Activated CD4-positive, alpha-beta memory T cell treated with anti-CD3 and anti-CD28 coated beads for 36 hours (primary cell): ENCODE results near the gene ARSJ. TPM values are rescaled to one million over a fixed set of nuclear protein-coding genes. Genes with fewer than 3 reads are reported as not detected.
"Not testable (repeated sequence)": the region's sequence is repeated elsewhere in the genome, so short reads cannot be mapped to it uniquely, and the experiment has no call there.

ENCODE experiments used
- CTCF ChIA-PET: fragments of 350-600 bp; sonication (Branson Sonifier 250); formaldehyde crosslinking; loops from one replicate; lab custom pipeline; 2021; ENCODE audit warnings: antibody characterized with exemption, inconsistent platforms; lab: Charles Lee
- POLR2A ChIA-PET: fragments of 350-600 bp; sonication (Branson Sonifier 250); formaldehyde crosslinking; loops from one replicate; lab custom pipeline; 2021; ENCODE audit warnings: antibody characterized with exemption; lab: Charles Lee
- DNase-seq: peaks from one replicate; pipeline ENCODE4 v3.0.0-alpha.2; 2020
- H3K27ac Mint-ChIP-seq: one replicate; pipeline ENCODE4 v1.8.0; 2021; ENCODE audit warnings: mixed read lengths
- H3K27me3 Mint-ChIP-seq: one replicate; pipeline ENCODE4 v1.8.0; 2021; ENCODE audit warnings: mixed read lengths
- H3K36me3 Mint-ChIP-seq: one replicate; pipeline ENCODE4 v1.8.0; 2021; ENCODE audit warnings: mixed read lengths
- H3K4me1 Mint-ChIP-seq: one replicate; pipeline ENCODE4 v1.8.0; 2021; ENCODE audit warnings: low read depth, mixed read lengths
- H3K4me3 Mint-ChIP-seq: one replicate; pipeline ENCODE4 v1.8.0; 2021; ENCODE audit warnings: mild to moderate bottlenecking, mixed read lengths
- H3K9me3 Mint-ChIP-seq: one replicate; pipeline ENCODE4 v1.8.0; 2021; ENCODE audit warnings: mixed read lengths
- intact Hi-C: fragments of 100-400 bp; cut with micrococcal nuclease; formaldehyde crosslinking; loops from one replicate; pipeline ENCODE4 v1.15.1; 2023
- total RNA-seq, 2 experiments: library from RNA; stranded (reverse); gene quantifications; one replicate each; pipeline ENCODE4 v1.2.3, GENCODE V29; 2021

Gene ARSJ
- total RNA-seq: under 1 TPM in 1 of 2 experiments, not detected in 1; 0.07 TPM

GRCh38 chr4:113979148-113979904 lies at the start of gene ARSJ:
Gene ARSJ, minus strand, starts transcription at chr4:113979647. Its CDS starts 813 bp downstream, at chr4:113978834.
- H3K9me3 Mint-ChIP-seq: peaks cover 1% of the 10 kb centered on the region
- peaks cover under 1% of the 10 kb centered on the region for H3K36me3 Mint-ChIP-seq
- no peak within 1 kb of the TSS for H3K27ac Mint-ChIP-seq
- peak; percentile 23 for DNase-seq
- peaks cover 13% of the 10 kb centered on the region for H3K4me1 Mint-ChIP-seq
- peaks cover 35% of the 10 kb centered on the region for H3K27me3 Mint-ChIP-seq
- peak within 1 kb of the TSS; percentile 70 for H3K4me3 Mint-ChIP-seq
- CTCF ChIA-PET: interaction anchor here (0.6 to 1.2 kb wide), 5 partner anchors 26 to 619 kb away, joined by 3 read pairs; no protein-coding TSS in a partner anchor
- POLR2A ChIA-PET: no interaction called here
- intact Hi-C loops: no loop called here

GRCh38 chr4:114028071-114028470 lies 48.6 kb upstream of the ARSJ start:
- intact Hi-C loops: no loop called here
- Mint-ChIP-seq H3K9me3 (no peaks in the 10 kb centered on the region), H3K27ac (no peak overlapping the region), H3K27me3 (no peaks in the 10 kb centered on the region), H3K4me3 (no peak overlapping the region), H3K4me1 (no peaks in the 10 kb centered on the region), H3K36me3 (no peaks in the 10 kb centered on the region)
- no peak for DNase-seq
- POLR2A ChIA-PET: no interaction called here
- CTCF ChIA-PET: no interaction called here

- ChIA-PET POLR2A (no interaction called here), CTCF (no interaction called here)
- DNase-seq: no peak
- H3K9me3 Mint-ChIP-seq: no peaks in the 10 kb centered on the region
- no peaks in the 10 kb centered on the region for H3K4me1 Mint-ChIP-seq
- H3K27me3 Mint-ChIP-seq: no peaks in the 10 kb centered on the region
- intact Hi-C loops: no loop called here
- no peak overlapping the region for H3K27ac Mint-ChIP-seq
- H3K36me3 Mint-ChIP-seq: no peaks in the 10 kb centered on the region
- no peak overlapping the region for H3K4me3 Mint-ChIP-seq
Measured at GRCh38 chr4:114027596-114027995, 48.1 kb upstream of the ARSJ start.

- no peak for DNase-seq
- Mint-ChIP-seq H3K27me3 (no peaks in the 10 kb centered on the region), H3K9me3 (no peaks in the 10 kb centered on the region), H3K4me1 (no peaks in the 10 kb centered on the region), H3K36me3 (no peaks in the 10 kb centered on the region), H3K4me3 (no peak overlapping the region), H3K27ac (no peak overlapping the region)
- intact Hi-C loops: no loop called here
- POLR2A ChIA-PET: no interaction called here
- CTCF ChIA-PET: no interaction called here
Measured at GRCh38 chr4:114026447-114026846, 47.0 kb upstream of the ARSJ start.

- POLR2A ChIA-PET: no interaction called here
- H3K27ac Mint-ChIP-seq: no peak overlapping the region
- H3K4me3 Mint-ChIP-seq: no peak overlapping the region
- DNase-seq: no peak
- no peaks in the 10 kb centered on the region for H3K36me3 Mint-ChIP-seq
- CTCF ChIA-PET: no interaction called here
- no peaks in the 10 kb centered on the region for H3K9me3 Mint-ChIP-seq
- intact Hi-C loops: no loop called here
- no peaks in the 10 kb centered on the region for H3K4me1 Mint-ChIP-seq
- H3K27me3 Mint-ChIP-seq: no peaks in the 10 kb centered on the region
Measured at GRCh38 chr4:114025176-114025777, 45.8 kb upstream of the ARSJ start.

GRCh38 chr4:114021451-114021850 lies 42.0 kb upstream of the ARSJ start:
- Mint-ChIP-seq H3K9me3 (no peaks in the 10 kb centered on the region), H3K27ac (no peak overlapping the region), H3K4me1 (peaks cover 7% of the 10 kb centered on the region), H3K36me3 (no peaks in the 10 kb centered on the region), H3K27me3 (no peaks in the 10 kb centered on the region), H3K4me3 (no peak overlapping the region)
- ChIA-PET POLR2A (interaction anchor here (1.2 kb wide), 1 partner anchor 16 kb away, joined by 3 read pairs; no protein-coding TSS in a partner anchor), CTCF (no interaction called here)
- DNase-seq: no peak
- intact Hi-C loops: no loop called here

GRCh38 chr4:114019969-114020358 lies 40.5 kb upstream of the ARSJ start:
- Mint-ChIP-seq H3K27ac (no peak overlapping the region), H3K36me3 (no peaks in the 10 kb centered on the region), H3K4me1 (peaks cover 7% of the 10 kb centered on the region), H3K27me3 (no peaks in the 10 kb centered on the region), H3K9me3 (peaks cover 2% of the 10 kb centered on the region), H3K4me3 (no peak overlapping the region)
- POLR2A ChIA-PET: no interaction called here
- intact Hi-C loops: no loop called here
- DNase-seq: no peak
- CTCF ChIA-PET: no interaction called here

- ChIA-PET CTCF (no interaction called here), POLR2A (no interaction called here)
- Mint-ChIP-seq H3K27me3 (no peaks in the 10 kb centered on the region), H3K4me1 (peaks cover 7% of the 10 kb centered on the region), H3K27ac (no peak overlapping the region), H3K9me3 (peaks cover 2% of the 10 kb centered on the region), H3K4me3 (no peak overlapping the region), H3K36me3 (no peaks in the 10 kb centered on the region)
- intact Hi-C loops: no loop called here
- DNase-seq: no peak
Measured at GRCh38 chr4:114019276-114019968, 40.0 kb upstream of the ARSJ start.

GRCh38 chr4:114017120-114017917 lies 37.9 kb upstream of the ARSJ start:
- Mint-ChIP-seq H3K36me3 (no peaks in the 10 kb centered on the region), H3K4me1 (peaks cover 7% of the 10 kb centered on the region), H3K9me3 (peaks cover 2% of the 10 kb centered on the region), H3K4me3 (no peak overlapping the region), H3K27ac (no peak overlapping the region), H3K27me3 (no peaks in the 10 kb centered on the region)
- ChIA-PET POLR2A (no interaction called here), CTCF (no interaction called here)
- intact Hi-C loops: no loop called here
- no peak for DNase-seq

GRCh38 chr4:114015444-114015899 lies 36.0 kb upstream of the ARSJ start:
- no peaks in the 10 kb centered on the region for H3K27me3 Mint-ChIP-seq
- no peak overlapping the region for H3K27ac Mint-ChIP-seq
- peaks cover 7% of the 10 kb centered on the region for H3K4me1 Mint-ChIP-seq
- ChIA-PET POLR2A (no interaction called here), CTCF (interaction anchor here (0.6 kb wide), 1 partner anchor 85 kb away, joined by 3 read pairs; no protein-coding TSS in a partner anchor)
- intact Hi-C loops: no loop called here
- no peak for DNase-seq
- H3K9me3 Mint-ChIP-seq: peaks cover 2% of the 10 kb centered on the region
- no peak overlapping the region for H3K4me3 Mint-ChIP-seq
- no peaks in the 10 kb centered on the region for H3K36me3 Mint-ChIP-seq

- H3K4me1 Mint-ChIP-seq, H3K9me3 Mint-ChIP-seq, H3K4me3 Mint-ChIP-seq, H3K27me3 Mint-ChIP-seq, H3K27ac Mint-ChIP-seq, CTCF ChIA-PET, POLR2A ChIA-PET, intact Hi-C loops, H3K36me3 Mint-ChIP-seq, DNase-seq: not testable (repeated sequence)
Measured at GRCh38 chr4:114013201-114013600, 33.8 kb upstream of the ARSJ start.

GRCh38 chr4:114012749-114013148 lies 33.3 kb upstream of the ARSJ start:
- ChIA-PET POLR2A (no interaction called here), CTCF (no interaction called here)
- H3K36me3 Mint-ChIP-seq: no peaks in the 10 kb centered on the region
- no peak overlapping the region for H3K27ac Mint-ChIP-seq
- H3K27me3 Mint-ChIP-seq: no peaks in the 10 kb centered on the region
- peaks cover 2% of the 10 kb centered on the region for H3K9me3 Mint-ChIP-seq
- no peak for DNase-seq
- no peak overlapping the region for H3K4me3 Mint-ChIP-seq
- intact Hi-C loops: no loop called here
- H3K4me1 Mint-ChIP-seq: peaks cover 7% of the 10 kb centered on the region
